AG10803 (cell line): ENCODE data around the gene COL6A5.

Source experiments
- DNase-seq: peaks from one replicate; pipeline ENCODE4 v3.0.0; 2010; ENCODE audit warnings: low read depth
- H3K4me3 ChIP-seq: 2 replicates; pipeline ENCODE4 v1.5.1; 2011; ENCODE audit warnings: mild to moderate bottlenecking, low read length, control low read depth
- CTCF ChIP-seq: conservative IDR thresholded peaks from 2 replicates; pipeline ENCODE4 v1.5.1; 2011; ENCODE audit warnings: mild to moderate bottlenecking, low read length, control low read depth, inconsistent platforms

COL6A5 gene

GRCh38 chr3:130384476-130385025 is 39.1 kb downstream of the COL6A5 start:
- no peak for DNase-seq
- no peak overlapping the region for H3K4me3 ChIP-seq
- TF ChIP-seq CTCF, result no peak

- TF ChIP-seq CTCF, result no peak
- no peak for DNase-seq
- no peak overlapping the region for H3K4me3 ChIP-seq
These were observed 41.3 kb downstream of the COL6A5 start for GRCh38 chr3:130386604-130387263.

GRCh38 chr3:130389743-130390478 is 44.4 kb downstream of the COL6A5 start:
- DNase-seq, result no peak
- H3K4me3 ChIP-seq, result no peak overlapping the region
- no peak for TF ChIP-seq CTCF

- no peak for DNase-seq
- TF ChIP-seq CTCF, result no peak
These were observed 46.8 kb downstream of the COL6A5 start for GRCh38 chr3:130392266-130392665.

GRCh38 chr3:130393594-130393993 is 48.1 kb downstream of the COL6A5 start:
- H3K4me3 ChIP-seq, result no peak overlapping the region
- no peak for TF ChIP-seq CTCF
- DNase-seq, result no peak

More at GRCh38 chr3:130392266-130392665, 46.8 kb downstream of the COL6A5 start:
- H3K4me3 ChIP-seq, result no peak overlapping the region

GRCh38 chr3:130395331-130395730 is 49.9 kb downstream of the COL6A5 start:
- H3K4me3 ChIP-seq, result no peak overlapping the region
- TF ChIP-seq CTCF, result no peak
- no peak for DNase-seq

GRCh38 chr3:130395916-130396315 is 50.4 kb downstream of the COL6A5 start:
- H3K4me3 ChIP-seq, result no peak overlapping the region
- DNase-seq, result peak; percentile 28
- no peak for TF ChIP-seq CTCF
